GM12878 (cell line): Measurements from ENCODE around the gene SP1. TPM values are rescaled to one million over a fixed set of nuclear protein-coding genes. Genes with fewer than 3 reads are reported as not detected.

Experiments used
- BACH1 ChIP-seq: fragments of 450-650 bp; IDR thresholded peaks from 2 replicates; pipeline ENCODE4 v1.6.1; 2017; ENCODE audit warnings: mild to moderate bottlenecking, borderline replicate concordance
- EP300 ChIP-seq, 2 experiments: fragments of 150-350 bp in 1 of 2; IDR thresholded peaks; 2 replicates each; pipeline ENCODE4 v1.6.1; 2011 to 2012; ENCODE audit warnings: low read depth in 2 of 2, low read length in 2 of 2, borderline replicate concordance in 1 of 2, improper control_type of control experiment in 1 of 2, inconsistent platforms in 1 of 2; ENCODE audit not compliant: control insufficient read depth in 1 of 2
- EZH2 ChIP-seq: IDR thresholded peaks from 2 replicates; pipeline ENCODE4 v1.6.1; 2012; ENCODE audit warnings: low read depth, mild to moderate bottlenecking, control low read depth, inconsistent platforms, low read length, borderline replicate concordance; ENCODE audit not compliant: control insufficient read depth
- HDAC2 ChIP-seq: fragments of 200-600 bp; sonication (generic); IDR thresholded peaks from 2 replicates; pipeline ENCODE4 v1.6.1; 2017
- JUND ChIP-seq: IDR thresholded peaks from 2 replicates; pipeline ENCODE4 v1.6.1; 2012; ENCODE audit warnings: low read depth, mild to moderate bottlenecking, low read length, improper control_type of control experiment, moderate library complexity
- MEF2A ChIP-seq: IDR thresholded peaks from 2 replicates; pipeline ENCODE4 v1.6.1; 2011; ENCODE audit warnings: low read depth, mild to moderate bottlenecking, low read length, moderate library complexity; ENCODE audit not compliant: insufficient read depth
- MTA2 ChIP-seq: fragments of 450-650 bp; IDR thresholded peaks from 2 replicates; pipeline ENCODE4 v1.6.1; 2016; ENCODE audit warnings: low read depth, mild to moderate bottlenecking, moderate library complexity
- NBN ChIP-seq: fragments of 450-650 bp; IDR thresholded peaks from 2 replicates; pipeline ENCODE4 v1.6.1; 2016
- NFXL1 ChIP-seq: fragments of 450-650 bp; IDR thresholded peaks from 2 replicates; pipeline ENCODE4 v1.6.1; 2017; ENCODE audit warnings: antibody characterized with exemption, mild to moderate bottlenecking, borderline replicate concordance
- NR2F1 ChIP-seq: fragments of 450-650 bp; conservative IDR thresholded peaks from 2 replicates; pipeline ENCODE4 v1.6.1; 2017; ENCODE audit warnings: mild to moderate bottlenecking
- RUNX3 ChIP-seq: IDR thresholded peaks from 2 replicates; pipeline ENCODE4 v1.6.1; 2012; ENCODE audit warnings: low read length, inconsistent platforms
- SPI1 ChIP-seq: IDR thresholded peaks from 2 replicates; pipeline ENCODE4 v1.6.1; 2011; ENCODE audit warnings: low read depth, mild to moderate bottlenecking, low read length, moderate library complexity, borderline replicate concordance; ENCODE audit not compliant: insufficient read depth
- STAT1 ChIP-seq: fragments of 450-650 bp; conservative IDR thresholded peaks from 2 replicates; pipeline ENCODE4 v1.6.1; 2014; ENCODE audit warnings: antibody characterized with exemption, mild to moderate bottlenecking
- SUPT20H ChIP-seq: IDR thresholded peaks from 2 replicates; pipeline ENCODE4 v1.6.1; 2011; ENCODE audit warnings: low read depth, mild to moderate bottlenecking, low read length, moderate library complexity, borderline replicate concordance; ENCODE audit not compliant: control insufficient read depth
- SUZ12 ChIP-seq: fragments of 200-600 bp; sonication (generic); IDR thresholded peaks from one replicate; pipeline ENCODE4 v1.6.1; 2018; ENCODE audit warnings: antibody characterized with exemption, mild to moderate bottlenecking; ENCODE audit not compliant: unreplicated experiment
- TBL1XR1 ChIP-seq: IDR thresholded peaks from 2 replicates; pipeline ENCODE4 v1.6.1; 2012; ENCODE audit warnings: low read depth, low read length, improper control_type of control experiment
- TCF7 ChIP-seq: IDR thresholded peaks from 2 replicates; pipeline ENCODE4 v1.6.1; 2014; ENCODE audit warnings: antibody characterized with exemption, borderline replicate concordance
- YY1 ChIP-seq: IDR thresholded peaks from 2 replicates; pipeline ENCODE4 v1.6.1; 2011; ENCODE audit warnings: low read depth, mild to moderate bottlenecking, low read length
- ZBED1 ChIP-seq: IDR thresholded peaks from 2 replicates; pipeline ENCODE4 v1.6.1; 2016; ENCODE audit warnings: borderline replicate concordance
- ZNF384 ChIP-seq: IDR thresholded peaks from 2 replicates; pipeline ENCODE4 v1.6.1; 2012; ENCODE audit warnings: low read depth, mild to moderate bottlenecking, low read length, improper control_type of control experiment, borderline replicate concordance
- polyA plus RNA-seq, 11 experiments: library from polyadenylated mRNA; depleted of rRNA in 4 of 11; unstranded in 6 of 11; stranded (reverse) in 5 of 11; fragments of >200 nt; fragmentation: Nextera tagmentation in 4 of 11; fragmentation: Illumina TruSeq in 1 of 11; extraction: Ambion mirVana in 4 of 11; extraction: Trizol in 1 of 11; gene quantifications; 1 replicate in 1 of 11; 2 replicates in 10 of 11; pipeline versions ENCODE4 v1.2.1 to v1.2.3, GENCODE V29; 2011 to 2016; ENCODE audit warnings: inconsistent platforms in 2 of 11, missing spikeins in 2 of 11, low read depth in 1 of 11
- total RNA-seq, 4 experiments: library from RNA; depleted of rRNA in 3 of 4; stranded (reverse); fragments of >200 nt in 3 of 4; fragmentation: Illumina TruSeq in 1 of 4; extraction: Trizol in 1 of 4; gene quantifications; 2 replicates each; pipeline versions ENCODE4 v1.2.1 to v1.2.3, GENCODE V29; 2013 to 2021
- TF ChIP-seq, protein P1 (sequence below): IDR thresholded peaks from 2 replicates; pipeline ENCODE4 v1.6.1; 2011; ENCODE audit warnings: low read depth, low read length, improper control_type of control experiment, borderline replicate concordance
- TF ChIP-seq, protein P2 (sequence below): fragments of 150-350 bp; IDR thresholded peaks from 2 replicates; pipeline ENCODE4 v1.6.1; 2016; ENCODE audit warnings: low read depth, low read length
- TF ChIP-seq, protein P3 (sequence below): fragments of 450-650 bp; IDR thresholded peaks from 2 replicates; pipeline ENCODE4 v1.6.1; 2018; ENCODE audit warnings: mild to moderate bottlenecking, low read depth, moderate library complexity; ENCODE audit not compliant: partially characterized antibody
- TF ChIP-seq, protein P4 (sequence below): IDR thresholded peaks from 2 replicates; pipeline ENCODE4 v1.6.1; 2011; ENCODE audit warnings: low read depth, mild to moderate bottlenecking, low read length, moderate library complexity, borderline replicate concordance; ENCODE audit errors: extremely low read depth

Gene SP1
- total and polyA plus RNA-seq, 10 of the 15 experiments (the other 5 are each of a cell fraction or from before 2014, with no cell fraction given): 3.3 to 52.0 (median 25.2) TPM

DNA sequence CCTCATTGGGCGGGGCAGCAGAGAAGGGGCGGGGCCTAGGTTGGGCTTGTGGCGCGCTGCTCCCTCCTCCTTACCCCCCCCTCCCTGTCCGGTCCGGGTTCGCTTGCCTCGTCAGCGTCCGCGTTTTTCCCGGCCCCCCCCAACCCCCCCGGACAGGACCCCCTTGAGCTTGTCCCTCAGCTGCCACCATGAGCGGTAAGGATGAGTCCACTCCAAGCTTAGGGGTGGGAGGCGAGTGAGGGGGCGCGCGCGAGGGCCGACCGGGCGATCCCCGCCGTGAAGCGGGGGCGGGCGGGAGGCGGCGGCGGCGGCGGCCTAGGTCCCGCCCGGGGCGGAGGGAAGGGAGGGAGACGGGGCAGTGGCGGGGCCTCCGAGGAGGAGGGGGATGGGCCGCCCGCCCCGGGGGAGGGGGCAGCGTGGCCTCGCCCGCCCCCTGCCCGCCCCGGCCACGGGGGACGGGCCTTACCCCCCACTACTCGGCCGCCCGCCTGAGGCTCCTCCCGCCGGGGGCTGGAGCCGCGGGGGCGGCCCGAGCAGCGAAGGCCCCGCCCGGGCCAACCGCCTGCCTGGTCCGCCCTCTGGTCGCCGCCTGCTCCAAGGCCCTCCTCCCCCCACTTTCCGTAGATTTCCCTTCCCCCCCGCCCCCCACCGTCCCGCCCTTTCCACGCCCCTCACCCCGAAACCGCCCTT, at the start of gene SP1 (continued):
- no peak for TF ChIP-seq SPI1
- TF ChIP-seq EZH2: no peak
- no peak for TF ChIP-seq NBN
- TF ChIP-seq, protein P1, sequence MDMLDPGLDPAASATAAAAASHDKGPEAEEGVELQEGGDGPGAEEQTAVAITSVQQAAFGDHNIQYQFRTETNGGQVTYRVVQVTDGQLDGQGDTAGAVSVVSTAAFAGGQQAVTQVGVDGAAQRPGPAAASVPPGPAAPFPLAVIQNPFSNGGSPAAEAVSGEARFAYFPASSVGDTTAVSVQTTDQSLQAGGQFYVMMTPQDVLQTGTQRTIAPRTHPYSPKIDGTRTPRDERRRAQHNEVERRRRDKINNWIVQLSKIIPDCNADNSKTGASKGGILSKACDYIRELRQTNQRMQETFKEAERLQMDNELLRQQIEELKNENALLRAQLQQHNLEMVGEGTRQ: no peak
- TF ChIP-seq STAT1: no peak
- TF ChIP-seq, protein P2, sequence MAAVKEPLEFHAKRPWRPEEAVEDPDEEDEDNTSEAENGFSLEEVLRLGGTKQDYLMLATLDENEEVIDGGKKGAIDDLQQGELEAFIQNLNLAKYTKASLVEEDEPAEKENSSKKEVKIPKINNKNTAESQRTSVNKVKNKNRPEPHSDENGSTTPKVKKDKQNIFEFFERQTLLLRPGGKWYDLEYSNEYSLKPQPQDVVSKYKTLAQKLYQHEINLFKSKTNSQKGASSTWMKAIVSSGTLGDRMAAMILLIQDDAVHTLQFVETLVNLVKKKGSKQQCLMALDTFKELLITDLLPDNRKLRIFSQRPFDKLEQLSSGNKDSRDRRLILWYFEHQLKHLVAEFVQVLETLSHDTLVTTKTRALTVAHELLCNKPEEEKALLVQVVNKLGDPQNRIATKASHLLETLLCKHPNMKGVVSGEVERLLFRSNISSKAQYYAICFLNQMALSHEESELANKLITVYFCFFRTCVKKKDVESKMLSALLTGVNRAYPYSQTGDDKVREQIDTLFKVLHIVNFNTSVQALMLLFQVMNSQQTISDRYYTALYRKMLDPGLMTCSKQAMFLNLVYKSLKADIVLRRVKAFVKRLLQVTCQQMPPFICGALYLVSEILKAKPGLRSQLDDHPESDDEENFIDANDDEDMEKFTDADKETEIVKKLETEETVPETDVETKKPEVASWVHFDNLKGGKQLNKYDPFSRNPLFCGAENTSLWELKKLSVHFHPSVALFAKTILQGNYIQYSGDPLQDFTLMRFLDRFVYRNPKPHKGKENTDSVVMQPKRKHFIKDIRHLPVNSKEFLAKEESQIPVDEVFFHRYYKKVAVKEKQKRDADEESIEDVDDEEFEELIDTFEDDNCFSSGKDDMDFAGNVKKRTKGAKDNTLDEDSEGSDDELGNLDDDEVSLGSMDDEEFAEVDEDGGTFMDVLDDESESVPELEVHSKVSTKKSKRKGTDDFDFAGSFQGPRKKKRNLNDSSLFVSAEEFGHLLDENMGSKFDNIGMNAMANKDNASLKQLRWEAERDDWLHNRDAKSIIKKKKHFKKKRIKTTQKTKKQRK: no peak
- no peak for TF ChIP-seq NFXL1
- TF ChIP-seq RUNX3: no peak
- no peak for TF ChIP-seq SUPT20H
- TF ChIP-seq, protein P3, sequence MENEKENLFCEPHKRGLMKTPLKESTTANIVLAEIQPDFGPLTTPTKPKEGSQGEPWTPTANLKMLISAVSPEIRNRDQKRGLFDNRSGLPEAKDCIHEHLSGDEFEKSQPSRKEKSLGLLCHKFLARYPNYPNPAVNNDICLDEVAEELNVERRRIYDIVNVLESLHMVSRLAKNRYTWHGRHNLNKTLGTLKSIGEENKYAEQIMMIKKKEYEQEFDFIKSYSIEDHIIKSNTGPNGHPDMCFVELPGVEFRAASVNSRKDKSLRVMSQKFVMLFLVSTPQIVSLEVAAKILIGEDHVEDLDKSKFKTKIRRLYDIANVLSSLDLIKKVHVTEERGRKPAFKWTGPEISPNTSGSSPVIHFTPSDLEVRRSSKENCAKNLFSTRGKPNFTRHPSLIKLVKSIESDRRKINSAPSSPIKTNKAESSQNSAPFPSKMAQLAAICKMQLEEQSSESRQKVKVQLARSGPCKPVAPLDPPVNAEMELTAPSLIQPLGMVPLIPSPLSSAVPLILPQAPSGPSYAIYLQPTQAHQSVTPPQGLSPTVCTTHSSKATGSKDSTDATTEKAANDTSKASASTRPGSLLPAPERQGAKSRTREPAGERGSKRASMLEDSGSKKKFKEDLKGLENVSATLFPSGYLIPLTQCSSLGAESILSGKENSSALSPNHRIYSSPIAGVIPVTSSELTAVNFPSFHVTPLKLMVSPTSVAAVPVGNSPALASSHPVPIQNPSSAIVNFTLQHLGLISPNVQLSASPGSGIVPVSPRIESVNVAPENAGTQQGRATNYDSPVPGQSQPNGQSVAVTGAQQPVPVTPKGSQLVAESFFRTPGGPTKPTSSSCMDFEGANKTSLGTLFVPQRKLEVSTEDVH: no peak
- TF ChIP-seq TCF7: no peak
- TF ChIP-seq HDAC2: no peak
- no peak for TF ChIP-seq ZBED1
- no peak for TF ChIP-seq MTA2
- TF ChIP-seq ZNF384: no peak
- no peak for TF ChIP-seq YY1
- no peak for TF ChIP-seq MEF2A
- TF ChIP-seq TBL1XR1: no peak
- TF ChIP-seq, protein P4, sequence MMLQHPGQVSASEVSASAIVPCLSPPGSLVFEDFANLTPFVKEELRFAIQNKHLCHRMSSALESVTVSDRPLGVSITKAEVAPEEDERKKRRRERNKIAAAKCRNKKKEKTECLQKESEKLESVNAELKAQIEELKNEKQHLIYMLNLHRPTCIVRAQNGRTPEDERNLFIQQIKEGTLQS: no peak
- TF ChIP-seq NR2F1: peak; percentile 46; the same call in 1 of the 2 replicates
- no peak for TF ChIP-seq EP300 (IDR thresholded peaks at IDR 0.05; ENCODE audit: borderline replicate concordance in 1 of 2, control insufficient read depth in 1 of 2, low read depth in 2 of 2, low read length in 2 of 2)
- 0 out of 2 replicates have a peak, but pooled peaks have one; percentile 63 for TF ChIP-seq BACH1
- TF ChIP-seq JUND: peak; percentile 69; the same call in 1 of the 2 replicates
- no peak for TF ChIP-seq SUZ12
